OCI-LY3 (cell line): ENCODE results near the gene NMBR.

Experiments used
- CTCF ChIP-seq: fragments of 200-600, 300-600 bp; sonication (generic); IDR thresholded peaks from 2 replicates; pipeline ENCODE4 v1.5.1; 2014; ENCODE audit warnings: antibody characterized with exemption, low read length, low read depth
- EZH2phosphoT487 ChIP-seq: fragments of 200-600 bp; shearing (Covaris generic); IDR thresholded peaks from 2 replicates; pipeline ENCODE4 v1.6.1; 2018; ENCODE audit warnings: antibody characterized with exemption, mixed run types, low read depth

- TF ChIP-seq CTCF (no peak; the same call in 1 of the 2 replicates), EZH2phosphoT487 (no peak)
Measured at GRCh38 chr6:142045380-142046278, 101.3 kb downstream of the NMBR start.
